ENCODE measurements around the gene SIGLEC12.

- TF ChIP-seq RARB (CRISPR knock-in tag; IDR thresholded peaks at IDR 0.05) (no peak), ZNF565 (CRISPR knock-in tag; conservative IDR thresholded peaks at IDR 0.05; ENCODE audit: low read depth) (no peak), ZFP30 (CRISPR knock-in tag; IDR thresholded peaks at IDR 0.05) (no peak), CREB5 (CRISPR knock-in tag; IDR thresholded peaks at IDR 0.05; ENCODE audit: low read depth) (no peak)
Measured at GRCh38 chr19:51485960-51486660, 15.5 kb downstream of the SIGLEC12 start.
